Mesodermal cell (in vitro differentiated cells): ENCODE data around the gene GRIK5.
"Not testable (repeated sequence)": the region's sequence is repeated elsewhere in the genome, so short reads cannot be mapped to it uniquely, and the experiment has no call there.

ENCODE experiments used
- H3K27ac ChIP-seq: 2 replicates; pipeline ENCODE4 v1.7.0; 2013; ENCODE audit warnings: mild to moderate bottlenecking, low read depth, low read length, moderate library complexity; ENCODE audit not compliant: severe bottlenecking
- H3K36me3 ChIP-seq: 2 replicates; pipeline ENCODE4 v1.7.1; 2013; ENCODE audit warnings: mild to moderate bottlenecking, low read length, moderate library complexity; ENCODE audit not compliant: control insufficient read depth, insufficient read depth
- H3K4me1 ChIP-seq: one replicate; pipeline ENCODE4 v1.7.1; 2013; ENCODE audit warnings: mild to moderate bottlenecking, low read length; ENCODE audit not compliant: insufficient read depth, control insufficient read depth, poor library complexity, severe bottlenecking
- H3K4me3 ChIP-seq: 2 replicates; pipeline ENCODE4 v1.7.0; 2013; ENCODE audit warnings: low read length, control low read depth, mild to moderate bottlenecking; ENCODE audit not compliant: insufficient read depth, poor library complexity, severe bottlenecking; ENCODE audit errors: extremely low read depth
- H3K9me3 ChIP-seq: 2 replicates; pipeline ENCODE4 v1.7.1; 2013; ENCODE audit warnings: mild to moderate bottlenecking, low read length, moderate library complexity; ENCODE audit not compliant: control insufficient read depth
- WGBS, 2 experiments: methylation state at CpG; one replicate each; pipeline ENCODE4 v1.1.5; 2013; ENCODE audit warnings: missing lambda C conversion rate in 2 of 2; ENCODE audit not compliant: insufficient coverage in 2 of 2; 5-methylcytosine and 5-hydroxymethylcytosine counted together

Gene GRIK5

DNA sequence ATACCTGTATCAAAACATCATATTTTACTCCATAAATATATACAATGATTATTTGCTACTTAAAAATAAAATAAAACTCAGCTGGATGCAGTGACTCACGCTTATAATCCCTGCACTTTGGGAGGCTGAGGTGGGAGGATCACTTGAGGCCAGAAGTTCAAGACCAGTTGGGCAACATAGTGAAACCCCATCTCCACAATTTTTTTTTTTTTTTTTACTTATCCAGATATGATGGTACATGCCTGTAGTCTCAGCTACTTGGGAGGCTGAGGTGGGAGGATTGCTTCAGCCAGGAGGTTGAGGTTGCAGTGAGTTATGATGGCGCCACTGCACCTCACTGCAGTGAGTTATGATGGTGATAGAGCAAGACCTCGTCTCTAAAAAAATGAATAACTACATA, 39.9 kb upstream of the GRIK5 start:
- Histone ChIP-seq H3K36me3 (no peaks in the 10 kb centered on the region), H3K27ac (no peak overlapping the region), H3K4me3 (no peak overlapping the region), H3K9me3 (no peaks in the 10 kb centered on the region), H3K4me1 (peaks cover 45% of the 10 kb centered on the region)
- WGBS, 2 experiments: no CpG with 5 or more reads among the region's 3 CpGs

DNA sequence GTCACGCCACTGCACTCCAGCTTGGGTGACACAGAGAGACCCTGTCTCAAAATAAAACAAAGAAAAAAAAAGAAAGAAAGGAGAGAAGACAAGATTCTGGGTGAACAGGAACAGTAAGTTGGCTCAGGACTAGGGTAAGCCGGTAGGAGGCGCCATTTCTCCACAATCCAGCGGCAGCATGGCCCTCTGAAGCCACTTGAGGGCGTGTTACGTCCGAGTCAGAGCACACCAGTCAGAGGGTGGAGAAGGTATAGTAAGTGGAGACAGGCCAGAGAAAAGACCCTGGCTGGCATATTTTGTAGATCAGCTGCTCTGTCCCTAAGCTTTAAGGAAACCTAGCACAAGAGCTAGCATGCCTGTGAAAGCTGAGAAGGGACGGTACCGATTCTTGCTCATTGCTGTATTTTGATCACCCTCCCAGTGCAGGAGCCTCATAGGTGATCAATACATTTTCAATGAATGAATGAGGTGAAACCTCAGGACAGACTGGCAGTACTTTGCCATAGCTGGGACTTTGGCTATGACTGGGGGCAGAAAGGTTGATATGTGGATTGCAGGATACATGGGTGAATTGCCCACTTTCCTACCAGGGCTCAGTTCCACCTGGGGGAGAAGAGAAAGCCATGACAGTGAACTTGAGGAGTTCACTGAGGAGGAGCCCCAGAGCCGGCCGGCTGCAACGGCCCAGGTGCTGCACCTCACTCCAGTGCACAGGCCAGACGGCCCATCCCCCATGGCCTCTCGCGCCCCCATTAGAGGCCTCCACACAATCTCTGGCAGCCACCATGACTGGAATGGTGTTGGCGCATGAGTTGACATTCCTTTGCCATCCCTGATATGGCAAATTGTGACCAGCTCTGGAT, 38.8 kb upstream of the GRIK5 start:
- 38 to 47% methylated on average over 12 to 14 of the region's 16 CpGs for WGBS, 2 experiments
- Histone ChIP-seq H3K4me1 (peaks cover 36% of the 10 kb centered on the region), H3K4me3 (no peak overlapping the region), H3K36me3 (no peaks in the 10 kb centered on the region), H3K27ac (no peak overlapping the region), H3K9me3 (no peaks in the 10 kb centered on the region)

GRCh38 chr19:42105368-42105767, 35.4 kb upstream of the GRIK5 start:
- WGBS, 2 experiments: no CpG with 5 or more reads among the region's 2 CpGs
- Histone ChIP-seq H3K9me3 (no peaks in the 10 kb centered on the region), H3K4me1 (peaks cover 13% of the 10 kb centered on the region), H3K36me3 (no peaks in the 10 kb centered on the region), H3K4me3 (no peak overlapping the region), H3K27ac (no peak overlapping the region)

- Histone ChIP-seq H3K36me3 (peaks cover 4% of the 10 kb centered on the region), H3K27ac (no peak overlapping the region)
These were observed 32.9 kb upstream of the GRIK5 start for GRCh38 chr19:42102877-42103276.

GRCh38 chr19:42100241-42100640, 30.2 kb upstream of the GRIK5 start:
- not testable (repeated sequence) for H3K4me1 ChIP-seq, H3K9me3 ChIP-seq, H3K36me3 ChIP-seq, H3K4me3 ChIP-seq, H3K27ac ChIP-seq
- 89 to 96% methylated on average over 8 to 9 of the region's 10 CpGs for WGBS, 2 experiments

More at GRCh38 chr19:42102877-42103276, 32.9 kb upstream of the GRIK5 start:
- Histone ChIP-seq H3K4me3 (no peak overlapping the region), H3K9me3 (no peaks in the 10 kb centered on the region), H3K4me1 (peaks cover 8% of the 10 kb centered on the region)
- WGBS, 2 experiments: 100% methylated on average over 2 of the region's 2 CpGs

DNA sequence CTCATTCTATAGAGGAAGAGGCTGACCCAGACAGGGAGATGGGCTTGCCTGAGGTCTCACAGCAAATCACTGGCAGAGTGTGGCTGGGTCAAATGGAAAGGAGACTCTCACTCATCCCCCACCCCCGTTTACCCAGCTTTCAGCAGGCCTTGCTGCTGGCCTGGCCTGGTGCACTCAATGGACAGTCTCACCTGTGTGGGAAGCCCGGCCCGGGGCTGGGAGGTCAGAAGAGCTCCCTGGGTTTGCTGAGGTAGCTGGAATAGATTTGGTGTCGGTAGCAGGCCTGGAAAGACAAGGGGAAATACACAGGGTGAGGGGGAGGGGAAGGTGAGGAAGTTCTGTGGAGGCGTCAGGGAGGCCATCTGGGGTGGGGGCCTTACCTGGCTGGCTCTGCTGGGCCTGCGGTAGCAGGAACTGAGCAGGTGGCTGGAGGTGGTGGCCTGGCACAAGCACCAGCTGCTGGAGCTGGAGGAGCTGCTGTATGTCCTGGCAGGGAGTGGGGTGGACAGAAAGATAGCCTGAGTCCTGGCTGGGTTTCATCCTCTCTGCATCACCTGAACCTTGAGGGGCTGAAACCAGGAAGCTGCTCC, 29.4 kb upstream of the GRIK5 start:
- Histone ChIP-seq H3K4me1 (peaks cover 8% of the 10 kb centered on the region), H3K4me3 (no peak overlapping the region), H3K9me3 (no peaks in the 10 kb centered on the region), H3K27ac (no peak overlapping the region), H3K36me3 (peaks cover 4% of the 10 kb centered on the region)
- 76 to 83% methylated on average over 5 of the region's 6 CpGs for WGBS, 2 experiments

DNA sequence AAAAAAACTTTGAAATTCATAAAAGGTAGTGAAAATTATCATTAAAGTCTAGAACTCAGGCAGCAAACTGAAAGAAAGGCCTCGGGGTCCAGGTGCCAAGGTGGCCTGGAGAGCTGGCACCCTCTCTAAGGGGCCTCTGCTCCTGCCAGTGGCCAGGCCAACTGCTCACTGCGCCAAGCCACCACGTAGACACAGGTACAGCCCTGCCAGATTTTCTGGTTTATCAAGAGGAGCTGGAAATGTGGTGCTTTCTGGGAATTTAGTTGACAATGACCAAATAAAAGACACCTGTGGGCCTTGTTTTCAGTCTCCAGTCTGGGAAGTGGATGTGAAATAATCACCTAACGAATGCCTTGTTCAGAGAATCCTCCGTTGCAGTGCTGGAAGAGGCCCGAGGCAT, 28.8 kb upstream of the GRIK5 start:
- WGBS, 2 experiments: 79 to 91% methylated on average over 4 to 6 of the region's 6 CpGs
- Histone ChIP-seq H3K9me3 (no peaks in the 10 kb centered on the region), H3K27ac (no peak overlapping the region), H3K4me3 (no peak overlapping the region), H3K4me1 (peaks cover 8% of the 10 kb centered on the region), H3K36me3 (peaks cover 4% of the 10 kb centered on the region)

GRCh38 chr19:42097461-42097860, 27.5 kb upstream of the GRIK5 start:
- Histone ChIP-seq H3K9me3 (no peaks in the 10 kb centered on the region), H3K4me3 (no peak overlapping the region), H3K36me3 (peaks cover 4% of the 10 kb centered on the region), H3K4me1 (peaks cover 8% of the 10 kb centered on the region), H3K27ac (no peak overlapping the region)
- 90 to 95% methylated on average over 2 to 5 of the region's 5 CpGs for WGBS, 2 experiments

- no peak overlapping the region for H3K4me3 ChIP-seq
- H3K9me3 ChIP-seq: no peaks in the 10 kb centered on the region
- peaks cover 8% of the 10 kb centered on the region for H3K4me1 ChIP-seq
- peaks cover 4% of the 10 kb centered on the region for H3K36me3 ChIP-seq
- H3K27ac ChIP-seq: no peak overlapping the region
- 84 to 92% methylated on average over 12 to 15 of the region's 15 CpGs for WGBS, 2 experiments
These were observed 26.3 kb upstream of the GRIK5 start for GRCh38 chr19:42096255-42096837.

- no peak overlapping the region for H3K27ac ChIP-seq
- no peak overlapping the region for H3K4me3 ChIP-seq
- H3K9me3 ChIP-seq: no peaks in the 10 kb centered on the region
- H3K36me3 ChIP-seq: peaks cover 4% of the 10 kb centered on the region
- WGBS, 2 experiments: 68 to 74% methylated on average over 28 of the region's 28 CpGs
- peaks cover 5% of the 10 kb centered on the region for H3K4me1 ChIP-seq
These were observed 25.8 kb upstream of the GRIK5 start for GRCh38 chr19:42095814-42096230.
